Liver (tissue), 9 donors: Measurements from ENCODE around the gene SNX33. TPM values are rescaled to one million over a fixed set of nuclear protein-coding genes. Genes with fewer than 3 reads are reported as not detected.

Experiments
- DNase-seq: peaks from one replicate; pipeline ENCODE4 v3.0.0-alpha.2; 2017; ENCODE audit warnings: low spot score
- H3K27ac ChIP-seq, 2 donors: one replicate each; pipeline ENCODE4 v1.7.0; 2013; ENCODE audit warnings: inconsistent platforms in 2 of 2, low read length in 2 of 2, control low read depth in 1 of 2, low read depth in 1 of 2, mild to moderate bottlenecking in 1 of 2
- H3K27me3 ChIP-seq, 4 donors: one replicate each; pipeline versions ENCODE4 v1.6.1 to v1.7.0; 2013; ENCODE audit warnings: low read length in 3 of 4, inconsistent platforms in 1 of 4, mild to moderate bottlenecking in 1 of 4, moderate library complexity in 1 of 4; ENCODE audit not compliant: control insufficient read depth in 4 of 4, insufficient read depth in 4 of 4
- H3K36me3 ChIP-seq, 4 donors: one replicate each; pipeline versions ENCODE4 v1.6.1 to v1.7.0; 2013; ENCODE audit warnings: low read length in 3 of 4, mild to moderate bottlenecking in 3 of 4, low read depth in 1 of 4, moderate library complexity in 1 of 4; ENCODE audit not compliant: control insufficient read depth in 4 of 4, insufficient read depth in 3 of 4
- H3K4me1 ChIP-seq, 4 donors: one replicate each; pipeline versions ENCODE4 v1.6.1 to v1.7.0; 2013; ENCODE audit warnings: low read length in 3 of 4, mild to moderate bottlenecking in 3 of 4, moderate library complexity in 1 of 4; ENCODE audit not compliant: control insufficient read depth in 4 of 4, insufficient read depth in 4 of 4
- H3K4me3 ChIP-seq, 3 donors: one replicate each; pipeline versions ENCODE4 v1.6.1 to v1.7.0; 2013; ENCODE audit warnings: low read length in 3 of 3, control low read depth in 1 of 3, low read depth in 1 of 3, mild to moderate bottlenecking in 1 of 3
- H3K9ac ChIP-seq, 2 donors: one replicate each; pipeline ENCODE4 v1.7.0; 2013; ENCODE audit warnings: low read length in 2 of 2, mild to moderate bottlenecking in 2 of 2, moderate library complexity in 2 of 2, control low read depth in 1 of 2, low read depth in 1 of 2
- H3K9me3 ChIP-seq, 4 donors: one replicate each; pipeline versions ENCODE4 v1.6.1 to v1.7.0; 2013; ENCODE audit warnings: low read length in 3 of 4; ENCODE audit not compliant: control insufficient read depth in 4 of 4
- ATF3 ChIP-seq: IDR thresholded peaks from 2 replicates; pipeline ENCODE4 v1.6.1; 2016; ENCODE audit warnings: antibody characterized with exemption
- CTCF ChIP-seq: fragments of 150-350 bp; IDR thresholded peaks from 2 replicates; pipeline ENCODE4 v1.5.1; 2017; ENCODE audit warnings: improper control_type of control experiment, low read depth, low read length; ENCODE audit not compliant: missing input control
- FOXA1 ChIP-seq: IDR thresholded peaks from 2 replicates; pipeline ENCODE4 v1.6.1; 2016; ENCODE audit warnings: antibody characterized with exemption
- FOXA2 ChIP-seq: IDR thresholded peaks from 2 replicates; pipeline ENCODE4 v1.6.1; 2016; ENCODE audit warnings: antibody characterized with exemption
- GABPA ChIP-seq, 2 donors: IDR thresholded peaks in 1 of 2; conservative IDR thresholded peaks in 1 of 2; 2 replicates each; pipeline ENCODE4 v1.6.1; 2016; ENCODE audit warnings: antibody characterized with exemption in 2 of 2, mild to moderate bottlenecking in 1 of 2, moderate library complexity in 1 of 2
- HNF4A ChIP-seq, 2 donors: conservative IDR thresholded peaks; 2 replicates each; pipeline ENCODE4 v1.6.1; 2016; ENCODE audit warnings: antibody characterized with exemption in 2 of 2, mild to moderate bottlenecking in 2 of 2
- HNF4G ChIP-seq: IDR thresholded peaks from 2 replicates; pipeline ENCODE4 v1.6.1; 2016; ENCODE audit warnings: antibody characterized with exemption
- MAX ChIP-seq: IDR thresholded peaks from 2 replicates; pipeline ENCODE4 v1.6.1; 2016; ENCODE audit warnings: antibody characterized with exemption
- REST ChIP-seq: IDR thresholded peaks from 2 replicates; pipeline ENCODE4 v1.6.1; 2016; ENCODE audit warnings: antibody characterized with exemption, mild to moderate bottlenecking
- RXRA ChIP-seq, 2 donors: IDR thresholded peaks; 2 replicates each; pipeline ENCODE4 v1.6.1; 2017 to 2018; ENCODE audit warnings: antibody characterized with exemption in 2 of 2, mild to moderate bottlenecking in 1 of 2
- SP1 ChIP-seq: IDR thresholded peaks from 2 replicates; pipeline ENCODE4 v1.6.1; 2018; ENCODE audit warnings: antibody characterized with exemption, mild to moderate bottlenecking
- YY1 ChIP-seq: IDR thresholded peaks from 2 replicates; pipeline ENCODE4 v1.6.1; 2016; ENCODE audit warnings: antibody characterized with exemption, mild to moderate bottlenecking
- WGBS: extraction: QIAGEN DNeasy Blood & Tissue Kit; methylation state at CpG from one replicate; pipeline ENCODE4 v1.1.7; 2013; 5-methylcytosine and 5-hydroxymethylcytosine counted together
- polyA plus RNA-seq, 2 donors: library from polyadenylated mRNA; stranded (reverse) in 1 of 2; unstranded in 1 of 2; fragments of 200-250 nt in 1 of 2; fragments of >200 nt in 1 of 2; fragmentation: Nextera tagmentation in 1 of 2; extraction: Ambion mirVana in 1 of 2; gene quantifications; one replicate each; pipeline versions ENCODE4 v1.2.1 to v1.2.3, GENCODE V29; 2013 to 2015
- total RNA-seq, 2 donors: library from RNA; depleted of rRNA; stranded (reverse); fragments of >200 nt; gene quantifications; one replicate each; pipeline ENCODE4 v1.2.3, GENCODE V29; 2014
- donor health status: healthy.
- donor health status: healthy.
- donor health status: healthy.
- donor health status: healthy.
- donor health status: healthy.

SNX33 gene
- total and polyA plus RNA-seq, 4 donors, result 7.1 to 10.8 (median 9.1) TPM

GRCh38 chr15:75641179-75641503 is 6.6 kb upstream of the SNX33 start:
- Histone ChIP-seq H3K9ac (no peak overlapping the region), H3K36me3 (no peaks in the 10 kb centered on the region), H3K4me3 (peak overlapping the region in 1 of 3 donors; percentile 78), H3K4me1 (peaks cover 0 to 34% (median 25%) of the 10 kb centered on the region in 4 donors), H3K9me3 (no peaks in the 10 kb centered on the region), H3K27me3 (no peaks in the 10 kb centered on the region), H3K27ac (peak overlapping the region; percentile 95 to 98)
- WGBS, result 82% methylated on average over 4 of the region's 4 CpGs
- TF ChIP-seq HNF4A (conservative IDR thresholded peaks at IDR 0.05) (no peak), CTCF (no peak), SP1 (no peak), ATF3 (no peak), FOXA1 (no peak), GABPA (IDR thresholded peaks at IDR 0.05 in 1 of 2, conservative IDR thresholded peaks at IDR 0.05 in 1 of 2) (no peak), REST (no peak), MAX (no peak)
- no peak for DNase-seq

- Histone ChIP-seq H3K9ac (no peak overlapping the region), H3K27ac (peak overlapping the region; percentile 20 to 38), H3K4me3 (no peak overlapping the region), H3K36me3 (no peaks in the 10 kb centered on the region), H3K9me3 (no peaks in the 10 kb centered on the region), H3K27me3 (no peaks in the 10 kb centered on the region), H3K4me1 (peaks cover 0 to 39% (median 27%) of the 10 kb centered on the region in 4 donors)
- no peak for TF ChIP-seq FOXA2
- peak; percentile 25 for TF ChIP-seq YY1
- TF ChIP-seq HNF4G, result no peak
- peak; percentile 21 to 32 for TF ChIP-seq RXRA (IDR thresholded peaks at IDR 0.05)
- peak; percentile 23 to 28 for TF ChIP-seq HNF4A (conservative IDR thresholded peaks at IDR 0.05)
- peak; percentile 64 to 80 for TF ChIP-seq GABPA (IDR thresholded peaks at IDR 0.05 in 1 of 2, conservative IDR thresholded peaks at IDR 0.05 in 1 of 2)
- no peak for TF ChIP-seq CTCF
- TF ChIP-seq MAX, result no peak
- peak; percentile 45 for TF ChIP-seq SP1
- no peak for TF ChIP-seq REST
- no peak for DNase-seq
- WGBS, result 27% methylated on average over 5 of the region's 5 CpGs
Observed at GRCh38 chr15:75641603-75642002, 6.1 kb upstream of the SNX33 start.
